DMS114 treated with DMSO at 0.1 percent for 48 hours (cell line): ENCODE results near the gene CFAP299.
"Not testable (repeated sequence)": the region's sequence is repeated elsewhere in the genome, so short reads cannot be mapped to it uniquely, and the experiment has no call there.

ENCODE experiments used
- DNase-seq: peaks from one replicate; lab custom pipeline; 2025; ENCODE audit not compliant: unreplicated experiment; lab: John Stamatoyannopoulos, UW

CFAP299 gene

DNA sequence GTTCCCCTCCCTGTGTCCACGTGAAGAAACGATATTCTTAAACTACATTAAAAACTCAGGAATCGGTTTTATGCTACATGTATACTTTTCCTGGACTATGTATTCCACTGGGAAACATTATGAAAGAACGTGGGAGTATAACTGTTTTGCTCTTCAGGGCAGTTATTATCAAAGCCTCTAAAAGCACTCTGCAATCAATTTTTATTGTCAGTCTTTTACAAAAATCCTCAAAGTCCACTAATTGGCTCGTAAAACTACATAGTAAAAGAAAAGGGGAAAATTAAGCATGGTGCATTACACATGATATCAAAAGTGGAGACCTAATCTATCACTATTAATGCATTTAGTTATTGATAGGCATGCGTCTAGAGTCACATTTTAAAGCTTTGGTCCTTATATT lies 11.4 kb upstream of the CFAP299 start:
- DNase-seq = no peak

DNA sequence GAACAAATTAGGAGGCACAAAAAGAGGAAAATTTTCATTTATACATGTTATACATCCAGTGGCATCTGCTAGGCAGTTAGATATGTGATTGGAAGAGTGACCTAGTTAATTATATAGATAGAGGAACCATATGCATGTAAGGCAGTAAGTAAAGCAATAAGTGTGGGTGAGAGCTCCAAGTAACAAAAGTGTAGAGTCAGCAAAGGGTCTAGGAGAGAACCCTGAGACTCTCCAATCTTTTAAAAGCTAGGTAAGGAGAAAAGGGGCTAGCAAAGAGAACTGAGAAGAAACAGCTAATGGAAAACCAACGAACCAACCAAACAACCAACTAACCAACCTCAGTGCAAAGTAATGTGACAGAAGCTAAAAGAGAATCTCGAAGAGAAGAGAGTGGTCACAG lies 3.8 kb upstream of the CFAP299 start:
- DNase-seq = no peak

DNA sequence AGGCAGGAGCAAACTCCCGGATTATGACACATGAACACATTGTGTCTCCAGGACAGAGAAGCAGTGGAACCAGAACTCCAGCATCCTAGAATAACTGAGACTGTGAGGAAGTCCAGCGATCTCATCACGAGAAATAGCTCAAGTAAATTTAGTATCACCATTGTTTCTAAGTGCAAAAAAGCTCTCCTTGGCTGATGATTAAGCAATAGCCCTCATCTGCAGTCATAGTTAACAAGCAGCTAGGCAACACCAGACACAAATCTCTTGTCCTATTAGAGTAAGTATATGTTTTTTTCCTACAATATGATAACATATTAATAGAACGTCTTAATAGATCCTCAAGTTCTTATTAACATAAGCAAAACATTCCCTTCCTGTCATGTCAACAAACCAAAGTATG lies 2.4 kb upstream of the CFAP299 start:
- DNase-seq = no peak

DNA sequence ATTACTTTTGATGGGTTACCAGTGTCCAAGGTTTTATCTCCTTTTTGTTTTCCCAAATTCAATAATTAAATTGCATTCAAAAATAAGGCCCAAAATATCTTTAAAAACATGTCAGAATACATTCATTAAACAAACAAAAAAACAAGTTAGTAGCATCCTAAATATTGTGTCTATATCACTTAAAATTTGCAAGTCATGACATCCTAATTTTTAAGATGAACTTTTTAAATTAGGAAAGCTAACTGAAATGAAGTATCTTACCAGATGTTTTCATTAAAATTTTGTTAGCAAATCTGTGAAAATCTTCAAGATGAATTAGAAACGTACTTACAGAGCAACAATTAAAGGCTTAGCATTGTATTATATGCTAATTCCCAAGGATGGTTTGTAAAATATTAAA lies 962 bp upstream of the CFAP299 start:
- no peak for DNase-seq

DNA sequence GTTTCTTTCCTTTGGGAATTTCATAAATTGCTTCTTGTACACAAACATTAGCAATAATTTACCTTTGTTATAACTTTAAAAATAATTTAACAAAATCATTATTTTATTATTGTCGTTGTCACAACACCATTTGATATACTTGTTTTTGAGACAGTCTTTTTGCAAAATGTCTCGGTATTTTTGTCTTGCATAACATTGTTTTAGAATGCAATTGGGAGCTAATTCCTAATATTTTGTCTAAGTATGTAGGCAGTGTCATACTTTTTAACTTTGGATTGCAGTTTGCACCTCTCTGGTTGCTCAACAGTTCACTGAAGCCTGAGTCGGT lies 340 bp upstream of the CFAP299 start:
- no peak for DNase-seq

DNA sequence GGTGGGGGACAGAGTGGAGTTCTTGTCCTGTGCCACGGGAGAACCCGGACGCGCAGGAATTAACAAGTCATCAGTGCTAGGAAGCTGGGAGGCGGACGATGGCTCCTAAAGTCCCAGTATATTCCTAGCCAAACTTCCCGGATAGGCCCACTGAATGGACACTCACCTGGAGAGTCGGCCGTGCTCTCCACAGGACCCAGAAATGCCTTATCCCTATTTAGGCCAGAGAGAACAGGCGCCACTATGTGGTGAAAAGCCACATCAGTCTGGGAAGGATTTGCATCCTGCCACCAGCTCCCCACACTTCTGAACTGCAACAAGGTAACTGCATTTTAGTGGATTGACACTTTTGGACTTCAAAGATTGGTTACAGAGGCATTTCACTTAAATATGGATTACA lies 1.1 kb downstream of the CFAP299 start:
- no peak for DNase-seq

DNA sequence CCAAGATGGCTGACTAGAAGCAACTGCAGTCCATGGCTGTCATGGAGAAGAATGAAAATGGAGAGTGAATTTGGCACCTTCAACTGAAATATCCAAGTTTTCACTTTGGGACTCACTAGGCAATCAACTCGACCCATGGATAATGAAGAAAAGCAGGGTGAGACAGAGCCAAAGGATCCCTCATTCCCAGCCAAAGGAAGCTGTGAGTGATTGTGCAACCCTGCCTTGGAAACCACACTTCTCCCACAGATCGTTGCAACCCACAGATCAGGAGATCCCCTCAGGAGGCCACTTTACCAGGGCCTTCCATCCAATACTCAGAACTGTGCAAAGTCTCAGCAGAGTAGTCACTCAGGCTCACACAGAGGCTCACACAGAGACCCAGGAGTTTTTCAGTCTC lies 4.5 kb downstream of the CFAP299 start:
- DNase-seq = no peak

DNA sequence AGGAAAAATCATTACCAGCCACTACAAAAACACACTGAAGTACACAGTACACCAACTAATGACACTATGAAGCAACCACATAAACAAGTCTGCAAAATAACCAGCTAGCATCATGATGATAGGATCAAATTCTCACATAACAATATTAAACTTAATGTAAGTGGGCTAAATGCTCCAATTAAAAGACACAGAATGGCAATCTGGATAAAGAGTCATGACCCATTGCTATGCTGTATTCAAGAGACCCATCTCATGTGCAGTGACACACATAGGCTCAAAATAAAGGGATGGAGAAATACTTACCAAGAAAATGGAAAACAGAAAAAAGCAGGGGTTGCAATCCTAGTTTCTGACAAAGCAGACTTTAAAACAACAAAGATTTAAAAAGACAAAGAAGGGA lies 7.2 kb downstream of the CFAP299 start:
- DNase-seq = not testable (repeated sequence)

DNA sequence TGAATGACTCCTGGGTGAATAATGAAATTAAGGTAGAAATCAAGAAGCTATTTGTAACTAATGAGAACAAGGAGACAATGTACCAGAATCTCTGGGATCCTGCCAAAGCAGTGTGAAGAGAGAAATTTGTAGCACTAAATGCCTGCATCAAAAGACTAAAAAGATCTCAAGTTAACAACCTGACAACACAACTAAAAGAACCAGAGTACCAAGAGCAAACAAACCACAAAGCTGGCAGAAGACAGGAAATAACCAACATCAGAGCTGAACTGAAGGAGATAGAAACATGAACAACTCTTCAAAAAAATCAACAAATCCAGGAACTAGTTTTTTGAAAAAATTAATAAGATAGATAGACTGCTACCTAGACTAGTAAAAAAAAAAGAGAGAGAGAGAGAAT lies 8.4 kb downstream of the CFAP299 start:
- DNase-seq = no peak

DNA sequence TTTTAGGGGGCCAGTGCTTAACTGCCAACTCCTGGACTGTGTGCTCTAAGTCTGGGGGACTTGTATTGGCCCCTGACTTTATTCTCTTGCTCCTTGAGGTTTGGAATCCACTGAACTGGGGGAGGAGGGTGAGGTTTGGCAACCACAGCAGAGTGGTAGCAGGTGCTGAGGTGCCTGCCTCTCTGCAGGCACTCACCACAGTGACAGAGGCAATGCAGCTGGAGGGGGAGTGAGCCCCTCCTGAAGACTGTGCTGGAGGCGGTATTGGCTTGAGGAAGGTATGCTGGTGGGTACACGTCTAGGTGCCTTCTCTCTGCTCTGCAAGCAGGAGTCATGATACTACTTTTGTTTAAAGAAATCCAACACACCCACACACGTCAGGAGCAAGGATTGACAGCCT lies 24.6 kb downstream of the CFAP299 start:
- DNase-seq = no peak

DNA sequence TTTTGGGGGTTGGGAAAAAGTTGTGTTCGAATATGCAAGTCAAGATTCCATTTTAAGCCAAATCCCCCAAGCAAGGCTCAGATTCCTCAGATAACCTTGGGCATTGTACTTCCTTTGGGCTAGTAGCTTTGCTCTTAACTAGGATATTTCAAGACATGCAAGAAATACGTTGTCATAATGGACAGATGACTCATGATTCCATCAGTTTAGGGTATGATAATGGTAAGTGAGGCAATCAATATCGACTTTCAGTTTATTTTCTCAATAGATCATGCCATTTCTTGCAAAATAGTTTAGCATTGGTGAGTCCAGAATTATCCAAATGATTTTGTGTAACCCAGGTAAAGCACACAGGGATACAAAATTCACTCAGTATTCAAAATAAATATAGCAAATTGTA lies 25.4 kb downstream of the CFAP299 start:
- no peak for DNase-seq

DNA sequence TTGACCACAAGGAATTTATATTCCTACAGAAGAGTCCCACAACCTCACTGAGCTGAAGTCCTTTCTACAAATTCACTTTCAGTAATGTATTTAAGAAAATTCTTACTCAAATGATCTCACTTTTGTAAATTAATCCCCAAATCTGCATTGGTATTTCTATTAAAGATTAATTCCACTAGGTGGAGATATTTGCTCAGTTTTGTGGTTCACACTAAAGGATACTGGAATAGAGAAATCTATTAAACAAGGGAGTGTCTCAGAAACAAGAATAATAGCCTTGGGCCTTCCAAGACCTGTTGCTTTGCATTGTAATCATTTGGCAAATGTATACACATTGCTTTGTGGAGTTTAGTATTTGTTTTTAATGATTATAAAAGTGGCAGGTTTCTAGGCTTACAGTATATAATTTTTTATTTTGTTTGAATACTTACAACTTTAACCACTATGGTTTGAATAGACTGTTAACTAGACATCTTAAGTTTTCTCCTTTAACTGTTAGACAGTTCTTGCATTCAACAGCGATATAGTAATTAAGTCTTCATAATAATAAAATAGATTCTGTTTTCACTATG lies 25.9 kb downstream of the CFAP299 start:
- peak; percentile 1 for DNase-seq

DNA sequence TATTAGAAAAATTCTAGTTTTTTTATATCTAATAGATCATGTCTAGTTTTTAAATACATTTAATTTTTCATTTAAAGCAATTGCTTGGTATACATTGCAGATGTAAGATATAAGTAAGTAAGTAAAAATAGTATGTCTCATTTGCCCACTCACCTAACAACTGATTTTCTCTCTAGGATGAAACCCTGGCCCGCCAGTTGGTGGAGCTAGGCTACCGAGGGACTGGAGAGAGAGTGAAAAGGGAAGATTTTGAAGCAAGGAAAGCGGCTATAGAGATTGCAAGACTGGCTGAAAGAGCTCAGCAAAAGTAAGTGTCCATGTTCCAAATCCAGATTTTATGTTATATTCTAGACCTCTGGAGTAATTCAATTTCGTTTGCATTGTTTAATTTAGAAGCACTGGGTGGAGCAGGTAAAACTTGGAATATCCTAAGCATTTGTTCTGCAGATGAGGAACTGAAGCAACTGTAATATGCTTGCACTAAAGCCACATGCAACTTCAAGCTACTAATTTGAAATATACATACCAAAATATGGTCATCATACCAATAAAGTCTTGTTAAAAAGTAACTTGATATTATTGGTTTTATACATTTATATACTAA lies 27.1 kb downstream of the CFAP299 start:
- peak; percentile 4 for DNase-seq

DNA sequence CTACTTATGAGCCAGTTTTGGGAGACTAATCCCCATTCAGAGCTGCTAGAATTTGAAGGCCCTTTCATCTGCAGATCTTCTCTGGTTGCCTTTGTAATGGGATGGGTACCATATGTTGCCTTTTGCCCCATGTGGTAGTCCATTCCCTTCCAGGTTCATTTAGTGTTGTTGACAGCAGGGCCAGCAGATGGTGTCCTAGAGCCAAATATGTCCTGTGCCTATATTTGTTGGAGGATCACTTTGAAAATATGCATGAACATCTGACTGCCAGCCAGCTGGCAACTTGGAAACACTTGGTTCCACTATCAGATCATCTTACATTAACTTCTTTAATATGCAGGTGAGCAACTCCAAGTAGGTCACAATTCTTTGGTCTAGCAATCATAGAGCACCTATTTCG lies 30.4 kb downstream of the CFAP299 start:
- no peak for DNase-seq

DNA sequence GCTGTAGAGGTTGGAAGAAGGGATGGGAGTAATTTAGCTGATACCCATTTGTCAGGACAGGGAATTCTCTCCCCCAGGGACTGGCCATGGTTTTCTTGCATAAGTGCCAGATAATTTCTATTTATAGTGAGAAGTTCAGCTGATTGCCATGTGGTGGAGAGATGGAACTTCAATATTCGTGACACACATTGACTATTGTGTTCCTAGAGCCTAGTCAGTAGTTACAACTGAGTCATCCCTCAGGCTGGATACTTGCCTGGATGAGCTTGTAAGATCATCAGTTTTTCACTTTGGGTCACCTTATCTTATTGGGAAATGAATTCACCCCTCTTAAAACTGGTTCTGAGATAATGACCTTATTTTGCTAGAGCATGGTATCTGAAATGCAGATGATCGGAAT lies 32.2 kb downstream of the CFAP299 start:
- DNase-seq = no peak

DNA sequence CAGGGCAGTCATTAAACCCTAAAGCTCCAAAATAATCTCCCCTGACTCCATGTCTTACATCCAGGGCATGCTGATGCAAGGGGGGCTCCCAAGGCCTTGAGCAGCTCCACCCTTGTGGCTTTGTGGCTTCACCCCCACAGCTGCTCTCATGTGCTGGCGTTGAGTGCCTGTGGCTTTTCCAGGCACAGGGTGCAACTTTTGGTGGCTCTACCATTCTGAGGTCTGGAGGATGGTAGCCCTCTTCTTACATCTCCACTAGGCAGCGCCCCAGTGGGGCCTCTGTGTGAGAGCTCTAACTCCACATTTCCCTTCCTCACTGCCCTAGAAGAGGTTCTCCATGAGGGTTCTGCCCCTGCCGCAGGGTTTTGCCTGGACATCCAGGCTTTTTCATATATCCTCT lies 35.1 kb downstream of the CFAP299 start:
- no peak for DNase-seq

DNA sequence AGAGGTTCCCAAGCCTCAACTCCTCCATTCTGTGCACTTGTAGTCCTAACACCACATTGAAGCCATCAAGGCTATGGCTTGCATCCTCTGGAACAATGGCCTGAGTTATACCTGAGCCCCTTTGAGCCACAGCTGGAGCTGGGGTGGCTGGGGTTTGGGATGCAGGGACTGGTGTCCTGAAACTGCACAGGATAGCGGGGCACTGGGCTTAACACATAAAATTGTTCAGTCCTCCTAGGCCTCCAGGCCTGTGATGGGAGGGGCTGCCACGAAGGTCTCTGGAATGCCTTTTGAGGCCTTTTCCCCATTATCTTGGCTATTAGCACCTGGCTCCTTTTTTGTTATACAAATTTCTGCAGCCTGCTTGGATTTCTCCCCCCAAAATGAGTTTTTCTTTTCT lies 35.5 kb downstream of the CFAP299 start:
- no peak for DNase-seq

DNA sequence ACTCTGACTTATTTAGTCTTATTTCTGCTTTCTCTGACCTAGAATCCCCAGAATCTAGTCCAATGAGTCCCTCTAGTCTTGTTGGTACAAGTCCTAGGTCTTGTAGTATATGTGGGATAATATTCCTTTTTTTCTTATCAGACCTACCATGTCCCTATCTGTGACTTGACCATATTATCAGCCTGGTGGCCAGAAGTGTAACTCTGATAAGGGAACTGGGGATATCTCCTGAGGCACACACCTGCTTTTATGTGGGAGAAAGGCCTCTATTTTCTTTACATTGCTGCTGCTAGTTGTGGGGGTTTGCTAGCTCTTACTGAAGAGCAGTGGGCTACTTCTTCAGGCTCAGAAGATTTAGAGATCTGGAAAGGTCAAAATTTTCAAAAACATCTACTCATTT lies 38.6 kb downstream of the CFAP299 start:
- no peak for DNase-seq

DNA sequence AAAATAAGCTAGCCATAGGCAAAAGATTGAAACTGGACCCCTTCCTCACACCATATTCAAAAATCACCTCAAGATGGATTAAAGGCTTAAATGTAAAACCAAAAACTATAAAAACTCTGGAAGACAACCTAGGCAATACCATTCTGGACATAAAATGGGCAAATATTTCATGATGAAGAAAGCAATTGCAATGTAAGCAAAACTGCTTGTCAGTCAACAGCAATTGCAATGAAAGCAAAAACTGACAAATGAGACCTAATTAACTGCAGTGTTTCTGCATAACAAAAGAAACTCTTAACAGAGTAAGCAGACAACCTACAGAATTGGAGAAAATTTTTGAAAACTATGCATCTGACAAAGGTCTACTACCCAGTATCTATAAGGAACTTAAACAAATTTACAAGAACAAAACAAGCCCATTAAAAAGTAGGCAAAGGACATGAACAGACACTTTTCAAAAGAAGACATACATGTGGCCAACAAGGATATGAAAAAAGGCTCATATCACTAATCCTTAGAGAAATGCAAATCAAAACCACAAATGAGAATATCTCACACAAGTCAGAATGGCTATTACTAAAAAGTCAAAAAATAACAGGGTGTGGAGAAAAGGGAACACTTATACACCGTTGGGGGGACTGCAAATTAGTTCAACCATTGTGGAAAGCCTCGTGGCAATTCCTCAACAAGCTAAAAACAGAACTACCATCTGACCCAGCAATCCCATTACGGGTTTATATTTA lies 46.7 kb downstream of the CFAP299 start:
- no peak for DNase-seq

DNA sequence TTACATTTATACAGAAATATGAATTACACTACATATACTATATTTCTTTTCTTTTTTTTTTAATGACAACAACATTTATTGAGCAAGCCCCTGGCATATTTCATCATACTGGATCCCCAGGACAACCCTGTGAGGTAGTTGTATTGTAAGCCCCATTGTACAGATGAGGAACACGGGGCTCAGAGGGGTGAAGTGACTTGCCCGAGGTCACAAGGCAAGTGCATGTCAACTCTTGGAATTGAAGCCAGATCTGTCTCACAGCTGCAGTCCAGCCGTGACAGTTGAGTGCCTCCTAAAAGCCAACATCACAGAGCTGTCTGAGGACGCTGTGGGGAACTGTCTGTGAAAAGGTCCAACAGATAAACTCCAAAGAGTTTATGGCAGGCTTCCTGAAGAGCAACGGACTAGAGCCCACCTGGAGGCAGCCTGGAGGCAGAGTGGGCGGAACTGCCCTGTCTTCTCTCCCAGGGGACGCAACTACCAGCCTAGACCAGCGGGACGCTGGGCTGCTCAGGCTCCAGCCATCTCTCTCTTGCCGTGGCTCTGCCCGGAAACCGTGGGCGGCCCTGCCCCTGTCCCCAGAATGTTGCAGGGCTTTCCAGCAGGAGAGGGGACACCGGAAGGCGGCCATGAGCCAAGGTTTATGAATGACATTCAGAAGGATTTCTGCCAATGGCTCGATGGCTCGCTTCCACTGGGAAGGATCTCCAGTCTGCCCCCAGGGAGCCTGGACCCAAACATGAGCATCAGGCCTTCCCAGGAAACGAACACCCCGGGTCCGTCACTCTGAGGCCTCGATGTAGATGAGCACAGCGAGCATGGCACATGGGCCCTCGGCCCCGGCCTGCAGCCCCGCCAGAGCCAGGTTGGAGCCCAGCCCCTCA lies 50.1 kb downstream of the CFAP299 start:
- DNase-seq = no peak

DNA sequence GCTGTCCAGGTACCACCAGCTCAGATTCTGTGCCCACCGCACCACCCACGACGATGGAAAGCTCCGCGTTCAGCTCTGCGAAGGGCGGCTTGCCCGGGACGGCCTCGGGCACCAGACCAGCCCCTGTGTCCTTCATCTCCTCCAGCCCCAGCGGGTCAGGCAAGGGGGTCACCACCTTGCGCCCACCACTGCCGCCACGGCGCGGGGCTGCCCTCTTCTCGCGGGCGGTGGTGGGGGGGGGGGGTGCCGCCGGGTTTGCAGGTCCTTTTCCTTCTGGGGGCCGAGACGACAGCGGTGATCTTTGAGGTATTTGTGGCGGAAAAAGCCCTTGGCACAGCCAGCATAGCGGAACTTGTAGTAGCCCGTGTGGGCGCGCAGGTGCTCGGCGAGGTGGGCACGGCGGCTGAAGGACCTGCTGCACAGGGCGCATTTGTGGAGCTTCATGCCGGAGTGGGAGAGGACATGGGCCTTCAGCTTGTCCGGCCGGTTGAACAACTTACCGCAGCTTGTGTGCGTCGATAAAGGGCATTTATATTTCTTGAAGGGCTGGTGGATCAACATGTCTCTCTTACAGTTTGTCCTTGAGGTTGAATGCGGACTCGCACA lies 50.9 kb downstream of the CFAP299 start:
- DNase-seq = no peak
